ENCODE measurements around the gene CRHR1.

CRHR1 gene

DNA sequence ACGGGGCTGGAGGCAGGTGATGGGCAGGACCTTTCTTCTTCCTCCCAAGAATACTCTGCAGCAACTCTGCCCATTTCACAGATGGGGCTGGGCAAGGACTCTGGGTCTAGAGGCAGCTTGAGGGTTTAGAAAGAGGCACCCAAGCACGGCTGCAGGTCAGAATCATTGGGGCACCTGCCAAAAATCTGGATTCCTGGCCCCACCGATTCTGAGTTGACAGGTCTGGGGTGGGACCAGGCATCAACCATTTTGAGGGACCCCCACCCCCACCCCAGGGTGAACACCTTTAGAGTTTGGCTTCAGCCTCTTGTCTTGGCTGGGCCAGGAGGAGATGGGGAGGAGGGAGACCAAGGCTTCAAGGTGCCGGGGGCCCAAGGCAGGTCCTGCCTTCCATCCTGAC is 65.9 kb downstream of the CRHR1 start:
- DNase-seq = no peak
- Histone ChIP-seq H2BK120ac (ENCODE audit: insufficient read depth, low read length, poor library complexity) (no peak overlapping the region), H3K36me3 (ENCODE audit: control insufficient read depth in 1 of 2, insufficient read depth in 2 of 2, low read length in 2 of 2) (no peaks in the 10 kb centered on the region), H3K4me1 (ENCODE audit: control insufficient read depth in 1 of 2, insufficient read depth in 2 of 2, low read length in 2 of 2) (no peaks in the 10 kb centered on the region), H2BK5ac (ENCODE audit: low read depth, low read length, poor library complexity) (no peak overlapping the region), H3K4me2 (ENCODE audit: low read length) (no peak overlapping the region), H4K8ac (ENCODE audit: low read depth, low read length) (no peak overlapping the region), H4K12ac (ENCODE audit: low read depth, low read length) (no peak overlapping the region), H3K79me2 (ENCODE audit: control insufficient read depth, insufficient read depth, low read length, poor library complexity) (no peaks in the 10 kb centered on the region), H3K4ac (ENCODE audit: low read depth, low read length) (no peak overlapping the region), H3K14ac (ENCODE audit: low read length) (no peak overlapping the region), H2BK12ac (ENCODE audit: low read length) (no peak overlapping the region), H3K27me3 (ENCODE audit: insufficient read depth, low read length) (no peaks in the 10 kb centered on the region), H2AK5ac (ENCODE audit: low read length) (no peak overlapping the region), H4K91ac (ENCODE audit: low read depth, low read length) (no peak overlapping the region), H3K9me3 (ENCODE audit: insufficient read depth, low read depth, low read length) (no peaks in the 10 kb centered on the region), H2AFZ (ENCODE audit: insufficient read depth, low read length, poor library complexity) (no peak overlapping the region), H3K27ac (ENCODE audit: low read depth, low read length) (no peak overlapping the region), H3K18ac (ENCODE audit: low read length) (no peak overlapping the region), H3K9ac (ENCODE audit: low read length) (no peak overlapping the region), H3K4me3 (ENCODE audit: low read depth, low read length) (no peak overlapping the region), H3K79me1 (ENCODE audit: low read length) (no peaks in the 10 kb centered on the region), H3K23ac (ENCODE audit: low read length) (no peak overlapping the region)
- WGBS (ENCODE audit: extremely low coverage, insufficient coverage, insufficient read length) = no CpG with 5 or more reads among the region's 4 CpGs

GRCh38 chr17:45850468-45850867 is 66.3 kb downstream of the CRHR1 start:
- Histone ChIP-seq H3K23ac (ENCODE audit: low read length) (no peak overlapping the region), H2AK5ac (ENCODE audit: low read length) (no peak overlapping the region), H3K4me2 (ENCODE audit: low read length) (no peak overlapping the region), H2AFZ (ENCODE audit: insufficient read depth, low read length, poor library complexity) (no peak overlapping the region), H3K18ac (ENCODE audit: low read length) (no peak overlapping the region), H3K4me1 (ENCODE audit: control insufficient read depth in 1 of 2, insufficient read depth in 2 of 2, low read length in 2 of 2) (no peaks in the 10 kb centered on the region), H3K27ac (ENCODE audit: low read depth, low read length) (no peak overlapping the region), H2BK5ac (ENCODE audit: low read depth, low read length, poor library complexity) (no peak overlapping the region), H3K14ac (ENCODE audit: low read length) (no peak overlapping the region), H3K79me1 (ENCODE audit: low read length) (no peaks in the 10 kb centered on the region), H4K8ac (ENCODE audit: low read depth, low read length) (no peak overlapping the region), H4K91ac (ENCODE audit: low read depth, low read length) (no peak overlapping the region), H3K4ac (ENCODE audit: low read depth, low read length) (no peak overlapping the region), H2BK120ac (ENCODE audit: insufficient read depth, low read length, poor library complexity) (no peak overlapping the region), H3K9ac (ENCODE audit: low read length) (no peak overlapping the region), H3K4me3 (ENCODE audit: low read depth, low read length) (no peak overlapping the region), H3K36me3 (ENCODE audit: control insufficient read depth in 1 of 2, insufficient read depth in 2 of 2, low read length in 2 of 2) (no peaks in the 10 kb centered on the region), H3K9me3 (ENCODE audit: insufficient read depth, low read depth, low read length) (no peaks in the 10 kb centered on the region), H3K79me2 (ENCODE audit: control insufficient read depth, insufficient read depth, low read length, poor library complexity) (no peaks in the 10 kb centered on the region), H2BK12ac (ENCODE audit: low read length) (no peak overlapping the region), H3K27me3 (ENCODE audit: insufficient read depth, low read length) (no peaks in the 10 kb centered on the region), H4K12ac (ENCODE audit: low read depth, low read length) (no peak overlapping the region)
- DNase-seq = no peak
- WGBS (ENCODE audit: extremely low coverage, insufficient coverage, insufficient read length) = no CpG with 5 or more reads among the region's 5 CpGs

GRCh38 chr17:45851022-45851421 is 66.9 kb downstream of the CRHR1 start:
- H4K8ac ChIP-seq (ENCODE audit: low read depth, low read length) = no peak overlapping the region
- no peak overlapping the region for H3K9ac ChIP-seq (ENCODE audit: low read length)
- H3K79me1 ChIP-seq (ENCODE audit: low read length) = no peaks in the 10 kb centered on the region
- no peaks in the 10 kb centered on the region for H3K4me1 ChIP-seq (ENCODE audit: control insufficient read depth in 1 of 2, insufficient read depth in 2 of 2, low read length in 2 of 2)
- H4K91ac ChIP-seq (ENCODE audit: low read depth, low read length) = no peak overlapping the region
- no peaks in the 10 kb centered on the region for H3K79me2 ChIP-seq (ENCODE audit: control insufficient read depth, insufficient read depth, low read length, poor library complexity)
- H2AK5ac ChIP-seq (ENCODE audit: low read length) = no peak overlapping the region
- no peaks in the 10 kb centered on the region for H3K27me3 ChIP-seq (ENCODE audit: insufficient read depth, low read length)
- DNase-seq = no peak
- H2BK120ac ChIP-seq (ENCODE audit: insufficient read depth, low read length, poor library complexity) = no peak overlapping the region
- H3K4me3 ChIP-seq (ENCODE audit: low read depth, low read length) = no peak overlapping the region
- no peak overlapping the region for H4K12ac ChIP-seq (ENCODE audit: low read depth, low read length)
- H3K27ac ChIP-seq (ENCODE audit: low read depth, low read length) = no peak overlapping the region
- H3K4ac ChIP-seq (ENCODE audit: low read depth, low read length) = no peak overlapping the region
- no peak overlapping the region for H3K18ac ChIP-seq (ENCODE audit: low read length)
- H2BK12ac ChIP-seq (ENCODE audit: low read length) = no peak overlapping the region
- H2BK5ac ChIP-seq (ENCODE audit: low read depth, low read length, poor library complexity) = no peak overlapping the region
- no peak overlapping the region for H3K23ac ChIP-seq (ENCODE audit: low read length)
- no peak overlapping the region for H2AFZ ChIP-seq (ENCODE audit: insufficient read depth, low read length, poor library complexity)
- no peak overlapping the region for H3K4me2 ChIP-seq (ENCODE audit: low read length)
- H3K14ac ChIP-seq (ENCODE audit: low read length) = no peak overlapping the region
- no peaks in the 10 kb centered on the region for H3K36me3 ChIP-seq (ENCODE audit: control insufficient read depth in 1 of 2, insufficient read depth in 2 of 2, low read length in 2 of 2)
- no peaks in the 10 kb centered on the region for H3K9me3 ChIP-seq (ENCODE audit: insufficient read depth, low read depth, low read length)
- WGBS (ENCODE audit: extremely low coverage, insufficient coverage, insufficient read length) = no CpG with 5 or more reads among the region's 6 CpGs

GRCh38 chr17:45851464-45851863 is 67.3 kb downstream of the CRHR1 start:
- no peak overlapping the region for H3K4me3 ChIP-seq (ENCODE audit: low read depth, low read length)

More at GRCh38 chr17:45851464-45851863, 67.3 kb downstream of the CRHR1 start:
- Histone ChIP-seq H2AFZ (ENCODE audit: insufficient read depth, low read length, poor library complexity) (no peak overlapping the region), H2BK120ac (ENCODE audit: insufficient read depth, low read length, poor library complexity) (no peak overlapping the region), H3K27ac (ENCODE audit: low read depth, low read length) (no peak overlapping the region), H3K18ac (ENCODE audit: low read length) (no peak overlapping the region), H3K4me2 (ENCODE audit: low read length) (no peak overlapping the region), H3K4me1 (ENCODE audit: control insufficient read depth in 1 of 2, insufficient read depth in 2 of 2, low read length in 2 of 2) (no peaks in the 10 kb centered on the region), H3K79me2 (ENCODE audit: control insufficient read depth, insufficient read depth, low read length, poor library complexity) (no peaks in the 10 kb centered on the region), H3K36me3 (ENCODE audit: control insufficient read depth in 1 of 2, insufficient read depth in 2 of 2, low read length in 2 of 2) (no peaks in the 10 kb centered on the region), H3K27me3 (ENCODE audit: insufficient read depth, low read length) (no peaks in the 10 kb centered on the region), H4K8ac (ENCODE audit: low read depth, low read length) (no peak overlapping the region), H3K79me1 (ENCODE audit: low read length) (no peaks in the 10 kb centered on the region), H3K4ac (ENCODE audit: low read depth, low read length) (no peak overlapping the region), H3K9ac (ENCODE audit: low read length) (no peak overlapping the region), H3K14ac (ENCODE audit: low read length) (no peak overlapping the region), H4K12ac (ENCODE audit: low read depth, low read length) (no peak overlapping the region), H4K91ac (ENCODE audit: low read depth, low read length) (no peak overlapping the region), H3K23ac (ENCODE audit: low read length) (no peak overlapping the region), H2BK5ac (ENCODE audit: low read depth, low read length, poor library complexity) (no peak overlapping the region), H2BK12ac (ENCODE audit: low read length) (no peak overlapping the region), H2AK5ac (ENCODE audit: low read length) (no peak overlapping the region), H3K9me3 (ENCODE audit: insufficient read depth, low read depth, low read length) (no peaks in the 10 kb centered on the region)
- no peak for DNase-seq
- WGBS (ENCODE audit: extremely low coverage, insufficient coverage, insufficient read length) = no CpG with 5 or more reads among the region's 8 CpGs

Data from trophoblast cell (in vitro differentiated cells and primary cell).